ENCODE measurements around the gene RAI14. TPM values are rescaled to one million over a fixed set of nuclear protein-coding genes. Genes with fewer than 3 reads are reported as not detected.

RAI14 gene
- total RNA-seq, 1 experiment from 2014 or later, result 133 TPM

DNA sequence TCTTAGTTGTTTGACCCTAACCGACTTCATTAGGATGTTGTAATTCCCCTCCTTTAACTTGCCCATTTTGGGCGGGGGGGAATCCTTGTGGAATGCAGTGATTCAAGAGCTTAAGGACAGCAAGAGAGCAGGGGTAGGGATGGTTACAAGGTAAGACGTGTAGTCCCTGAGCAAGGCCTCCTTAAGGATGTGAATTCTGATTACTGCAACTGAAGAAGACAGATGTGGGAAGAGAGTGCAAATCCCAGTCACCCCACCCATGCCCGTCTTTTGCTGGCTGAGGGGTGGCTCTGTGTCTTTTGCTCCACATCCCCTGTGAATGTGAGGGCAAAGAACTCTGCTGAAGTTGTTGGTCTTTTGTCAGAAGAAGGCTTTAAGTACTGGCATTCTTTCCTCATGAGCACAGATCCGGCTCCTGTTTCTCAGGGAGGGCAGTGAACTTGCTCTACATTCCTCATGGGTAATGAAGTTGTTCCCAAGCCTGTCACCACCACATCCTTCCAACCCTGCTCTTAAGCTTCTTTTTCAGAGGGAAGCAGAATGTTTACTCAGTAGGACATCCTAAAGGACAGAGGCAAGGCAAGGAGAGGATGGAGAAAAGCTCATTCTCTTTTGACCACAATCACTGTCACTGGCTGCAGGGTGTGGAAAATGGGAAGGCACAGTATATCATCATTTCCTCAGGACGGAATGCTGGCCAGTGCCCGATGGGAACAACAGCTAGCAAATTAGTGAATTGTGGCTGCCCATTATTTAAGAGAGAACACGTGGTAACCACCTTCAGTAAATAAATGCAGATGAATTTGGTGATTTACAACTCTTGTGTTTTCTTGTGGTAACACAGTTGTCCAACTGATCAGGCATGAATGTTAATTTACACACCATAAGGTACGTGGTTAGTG, 61.5 kb downstream of the RAI14 start:
- BruUV-seq (replicated peaks), result TSS peak; percentile 22
- POLR2A ChIA-PET (ENCODE audit: unreplicated experiment), result interaction anchor here (0.5 to 1.2 kb wide), 9 partner anchors 17 to 1524 kb away, joined by 3 to 16 read pairs (median 5); partner anchors contain the start of gene NADK2
- Histone ChIP-seq H4K20me1 (ENCODE audit: insufficient read depth) (no peaks in the 10 kb centered on the region), H3K4me1 (replicated peaks; ENCODE audit: insufficient read depth) (peaks cover 60% of the 10 kb centered on the region), H3K36me3 (ENCODE audit: low read depth) (peaks cover 46% of the 10 kb centered on the region), H3K9me2 (ENCODE audit: insufficient read depth) (no peaks in the 10 kb centered on the region), H3K9me3 (ENCODE audit: insufficient read depth, low read depth) (no peaks in the 10 kb centered on the region), H2AFZ (no peak overlapping the region), H3K79me2 (ENCODE audit: low read depth) (peaks cover 89% of the 10 kb centered on the region), H3K4me2 (peak overlapping the region; percentile 58), H3K27ac (peak overlapping the region; percentile 97), H3K4me3 (peak overlapping the region; percentile 17; the same call in 1 of the 2 replicates), H3K27me3 (ENCODE audit: insufficient read depth, low read depth) (no peaks in the 10 kb centered on the region), H3F3A (ENCODE audit: insufficient read depth, low read depth) (peaks cover 91% of the 10 kb centered on the region)
- CTCF ChIA-PET, result interaction anchor here (0.7 to 1.4 kb wide), 5 partner anchors 31 to 648 kb away, joined by 3 to 9 read pairs (median 4); partner anchors contain the start of gene TTC23L
- intact Hi-C loops (cut with micrococcal nuclease; ENCODE audit: unreplicated experiment), result loop anchor here (1.0 kb wide), 9 partner anchors 8 to 194 kb away; partner anchors contain the start of gene RAI14
- no peak for TF ChIP-seq EZH2 (IDR thresholded peaks at IDR 0.05; ENCODE audit: low read depth)
- peak; percentile 87 to 100 for DNase-seq

DNA sequence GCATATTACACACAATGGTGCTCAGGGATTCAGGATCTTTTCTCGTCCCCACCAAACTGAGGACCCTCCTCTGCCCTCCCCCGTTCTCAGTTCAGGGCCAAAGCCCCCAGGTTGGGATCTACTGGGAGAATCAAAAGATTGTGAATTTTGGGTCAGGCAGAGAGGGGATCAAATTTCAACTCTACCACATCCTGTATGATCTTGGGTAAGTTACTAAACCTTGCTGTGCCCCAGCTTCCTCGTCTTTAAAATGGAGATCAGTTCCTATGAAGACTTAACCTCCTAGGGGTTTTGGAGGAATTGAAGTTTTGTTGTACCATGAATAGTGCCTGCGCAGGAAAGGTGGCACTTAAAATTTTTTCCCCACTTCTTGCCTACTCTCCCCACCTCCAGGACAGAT, 62.4 kb downstream of the RAI14 start:
- peak overlapping the region; percentile 97 for H3K27ac ChIP-seq
- peaks cover 88% of the 10 kb centered on the region for H3K79me2 ChIP-seq (ENCODE audit: low read depth)
- intact Hi-C loops (cut with micrococcal nuclease; ENCODE audit: unreplicated experiment), result no loop called here
- BruUV-seq (replicated peaks), result no TSS peak
- TF ChIP-seq, protein P1, sequence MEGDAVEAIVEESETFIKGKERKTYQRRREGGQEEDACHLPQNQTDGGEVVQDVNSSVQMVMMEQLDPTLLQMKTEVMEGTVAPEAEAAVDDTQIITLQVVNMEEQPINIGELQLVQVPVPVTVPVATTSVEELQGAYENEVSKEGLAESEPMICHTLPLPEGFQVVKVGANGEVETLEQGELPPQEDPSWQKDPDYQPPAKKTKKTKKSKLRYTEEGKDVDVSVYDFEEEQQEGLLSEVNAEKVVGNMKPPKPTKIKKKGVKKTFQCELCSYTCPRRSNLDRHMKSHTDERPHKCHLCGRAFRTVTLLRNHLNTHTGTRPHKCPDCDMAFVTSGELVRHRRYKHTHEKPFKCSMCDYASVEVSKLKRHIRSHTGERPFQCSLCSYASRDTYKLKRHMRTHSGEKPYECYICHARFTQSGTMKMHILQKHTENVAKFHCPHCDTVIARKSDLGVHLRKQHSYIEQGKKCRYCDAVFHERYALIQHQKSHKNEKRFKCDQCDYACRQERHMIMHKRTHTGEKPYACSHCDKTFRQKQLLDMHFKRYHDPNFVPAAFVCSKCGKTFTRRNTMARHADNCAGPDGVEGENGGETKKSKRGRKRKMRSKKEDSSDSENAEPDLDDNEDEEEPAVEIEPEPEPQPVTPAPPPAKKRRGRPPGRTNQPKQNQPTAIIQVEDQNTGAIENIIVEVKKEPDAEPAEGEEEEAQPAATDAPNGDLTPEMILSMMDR (conservative IDR thresholded peaks at IDR 0.05), result no peak
- TF ChIP-seq EZH2 (IDR thresholded peaks at IDR 0.05; ENCODE audit: low read depth), result no peak
- peak overlapping the region; percentile 58 for H3K4me2 ChIP-seq
- DNase-seq, result no peak
- peaks cover 60% of the 10 kb centered on the region for H3K4me1 ChIP-seq (replicated peaks; ENCODE audit: insufficient read depth)
- CTCF ChIA-PET, result interaction anchor here (0.8 to 1.1 kb wide), 2 partner anchors 121 to 649 kb away, joined by 3 to 4 read pairs; partner anchors contain the start of gene TTC23L
- H4K20me1 ChIP-seq (ENCODE audit: insufficient read depth), result no peaks in the 10 kb centered on the region
- H3K9me2 ChIP-seq (ENCODE audit: insufficient read depth), result no peaks in the 10 kb centered on the region
- H3F3A ChIP-seq (ENCODE audit: insufficient read depth, low read depth), result peaks cover 85% of the 10 kb centered on the region
- POLR2A ChIA-PET (ENCODE audit: unreplicated experiment), result interaction anchor here (0.6 kb wide), 1 partner anchor 1523 kb away, joined by 4 read pairs; the partner anchor contains the start of gene NADK2
- no peak overlapping the region for H2AFZ ChIP-seq
- H3K4me3 ChIP-seq, result peak overlapping the region; percentile 16; the same call in 1 of the 2 replicates
- no peaks in the 10 kb centered on the region for H3K9me3 ChIP-seq (ENCODE audit: insufficient read depth, low read depth)
- H3K36me3 ChIP-seq (ENCODE audit: low read depth), result peaks cover 46% of the 10 kb centered on the region
- H3K27me3 ChIP-seq (ENCODE audit: insufficient read depth, low read depth), result no peaks in the 10 kb centered on the region

DNA sequence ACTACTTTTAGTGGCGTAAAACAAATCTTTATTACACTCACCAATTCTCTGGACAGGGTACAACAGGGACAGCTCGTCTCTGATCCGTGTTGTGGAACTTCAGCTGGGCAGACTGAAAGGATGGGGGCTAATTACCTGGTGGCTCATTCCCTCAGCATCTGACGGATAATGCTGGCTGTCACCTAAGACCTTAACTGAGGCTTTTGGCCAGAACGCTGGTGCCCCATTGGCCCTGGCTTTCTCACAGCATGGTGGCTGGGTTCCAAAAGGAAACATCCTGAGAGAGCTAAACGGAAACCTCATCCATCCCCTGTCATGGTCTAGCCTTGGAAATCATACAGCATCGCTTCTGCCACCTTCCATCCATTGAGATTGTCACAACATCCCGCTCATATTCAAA, 62.9 kb downstream of the RAI14 start:
- H3K4me1 ChIP-seq (replicated peaks; ENCODE audit: insufficient read depth), result peaks cover 58% of the 10 kb centered on the region

More for the DNA sequence above, 62.9 kb downstream of the RAI14 start:
- intact Hi-C loops (cut with micrococcal nuclease; ENCODE audit: unreplicated experiment), result no loop called here
- peak overlapping the region; percentile 16; the same call in 1 of the 2 replicates for H3K4me3 ChIP-seq
- CTCF ChIA-PET, result no interaction called here
- H3K79me2 ChIP-seq (ENCODE audit: low read depth), result peaks cover 88% of the 10 kb centered on the region
- no peaks in the 10 kb centered on the region for H3K9me2 ChIP-seq (ENCODE audit: insufficient read depth)
- no peaks in the 10 kb centered on the region for H3K27me3 ChIP-seq (ENCODE audit: insufficient read depth, low read depth)
- no peaks in the 10 kb centered on the region for H3K9me3 ChIP-seq (ENCODE audit: insufficient read depth, low read depth)
- TF ChIP-seq, protein P1 (conservative IDR thresholded peaks at IDR 0.05), result no peak
- TF ChIP-seq EZH2 (IDR thresholded peaks at IDR 0.05; ENCODE audit: low read depth), result no peak
- H3F3A ChIP-seq (ENCODE audit: insufficient read depth, low read depth), result peaks cover 80% of the 10 kb centered on the region
- H3K36me3 ChIP-seq (ENCODE audit: low read depth), result peaks cover 49% of the 10 kb centered on the region
- no TSS peak for BruUV-seq (replicated peaks)
- no peaks in the 10 kb centered on the region for H4K20me1 ChIP-seq (ENCODE audit: insufficient read depth)
- POLR2A ChIA-PET (ENCODE audit: unreplicated experiment), result no interaction called here
- peak overlapping the region; percentile 97 for H3K27ac ChIP-seq
- no peak for DNase-seq
- peak overlapping the region; percentile 58 for H3K4me2 ChIP-seq
- H2AFZ ChIP-seq, result no peak overlapping the region
